Measurements from ENCODE around the gene PHKG1. TPM values are rescaled to one million over a fixed set of nuclear protein-coding genes. Genes with fewer than 3 reads are reported as not detected.

PHKG1 gene
- total and polyA plus RNA-seq, 10 of the 15 experiments (the other 5 are each of a cell fraction or from before 2014, with no cell fraction given) = 0.08 to 1.6 (median 0.44) TPM

DNA sequence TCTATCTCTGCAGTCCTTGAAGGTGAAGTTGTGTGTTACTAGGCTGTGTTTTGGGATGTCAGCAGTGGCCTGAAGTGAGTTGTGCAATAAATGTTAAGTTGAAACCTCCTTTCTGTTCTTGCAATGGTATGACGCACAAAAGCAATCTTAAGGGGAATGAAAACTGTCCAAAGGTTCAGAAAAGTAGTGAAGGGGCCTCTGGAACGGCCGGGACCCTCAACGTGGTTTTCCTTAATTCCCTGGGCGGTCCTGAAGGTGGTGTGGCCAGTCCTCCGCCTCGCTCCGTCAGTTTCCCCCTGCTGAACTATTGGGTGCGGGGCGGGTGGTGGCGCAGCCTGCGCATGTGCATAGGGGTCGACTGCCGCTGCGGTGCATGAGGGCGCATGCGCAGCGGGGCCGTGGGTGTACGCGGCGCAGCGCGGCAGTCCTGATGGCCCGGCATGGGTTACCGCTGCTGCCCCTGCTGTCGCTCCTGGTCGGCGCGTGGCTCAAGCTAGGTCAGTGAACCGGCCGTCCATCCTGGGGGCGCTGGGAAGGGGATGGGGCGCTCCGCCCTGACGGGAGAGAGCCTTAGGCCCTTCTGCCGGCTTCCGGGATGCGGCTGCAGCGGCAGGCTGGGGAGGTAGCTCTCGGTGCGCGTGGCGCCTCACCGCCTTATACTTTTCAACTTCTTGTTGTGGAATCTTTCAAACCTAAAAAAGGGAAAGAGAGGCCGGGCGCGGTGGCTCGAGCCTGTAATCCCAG, 28.7 kb downstream of the PHKG1 start, which contains the start of gene SUMF2:
Gene SUMF2 (plus strand): TSS at position 405 of the 744 bp plus-strand sequence. CDS start 26 bp downstream, at position 431.
- H3K4me2 ChIP-seq (ENCODE audit: control insufficient read depth, insufficient read depth) = peak within 1 kb of the TSS; percentile 45
- WGBS (ENCODE audit: insufficient coverage, insufficient replicate concordance, low lambda C conversion rate, missing lambda C conversion rate) = 1% methylated on average over 49 of the region's 49 CpGs
- in situ Hi-C loops (cut with MboI) (no loop called here), intact Hi-C loops (cut with micrococcal nuclease; ENCODE audit: unreplicated experiment) (loop anchor here (1.0 to 5.0 kb wide), 4 partner anchors 13 to 757 kb away; partner anchors contain the start of genes CCT6A and PSPH)
- H3K9ac ChIP-seq (ENCODE audit: control insufficient read depth, insufficient read depth, low read length) = peak within 1 kb of the TSS; percentile 83
- H3K4me1 ChIP-seq (ENCODE audit: control insufficient read depth, insufficient read depth, low read length) = peaks cover 6% of the 10 kb centered on the region; the same call in 1 of the 2 replicates
- H3K9me3 ChIP-seq (replicated peaks; ENCODE audit: control insufficient read depth, insufficient read depth, low read length) = no peaks in the 10 kb centered on the region
- ATAC-seq (peak; percentile 95), FAIRE-seq (no peak), DNase-seq (ENCODE audit: low read depth, low spot score) (peak; percentile 78)
- ChIA-PET POLR2A (interaction anchor here (0.5 to 4.3 kb wide), 7 partner anchors 10 to 546 kb away, joined by 3 to 29 read pairs (median 5); partner anchors contain the start of genes CCT6A, CHCHD2 and PSPH), RAD21 (ENCODE audit: unreplicated experiment) (interaction anchor here (1.3 to 3.6 kb wide), 4 partner anchors 10 to 65 kb away, joined by 4 to 23 read pairs (median 8); partner anchors contain the start of genes CCT6A and PSPH), SMC1A (ENCODE audit: uncharacterized antibody, unreplicated experiment) (interaction anchor here (0.7 to 2.5 kb wide), 4 partner anchors 9 to 30 kb away, joined by 4 to 13 read pairs (median 5); partner anchors contain the start of genes CCT6A and PSPH), CTCF (interaction anchor here (1.0 to 4.3 kb wide), 6 partner anchors 8 to 423 kb away, joined by 3 to 34 read pairs (median 6); partner anchors contain the start of genes CCT6A and PSPH)
- H2AFZ ChIP-seq (ENCODE audit: control insufficient read depth, low read depth, low read length) = peak within 1 kb of the TSS; percentile 75
- H3K27me3 ChIP-seq (replicated peaks in 1 of 2; ENCODE audit: control insufficient read depth in 2 of 2, insufficient read depth in 2 of 2, low read length in 1 of 2) = no peaks in the 10 kb centered on the region
- H3K36me3 ChIP-seq (ENCODE audit: control insufficient read depth in 2 of 2, insufficient read depth in 2 of 2, low read length in 1 of 2) = peaks cover 1 to 21% of the 10 kb centered on the region in 2 experiments; a peak in 3 of 4 replicates
- H3K4me3 ChIP-seq = peak within 1 kb of the TSS; percentile 72
- TSS peak; percentile 82 for BruUV-seq (replicated peaks)
- no peaks in the 10 kb centered on the region for H4K20me1 ChIP-seq (ENCODE audit: control insufficient read depth, insufficient read depth)
- peaks cover 20% of the 10 kb centered on the region for H3K79me2 ChIP-seq (ENCODE audit: control insufficient read depth, insufficient read depth, low read length)
- H3K27ac ChIP-seq (ENCODE audit: control insufficient read depth, insufficient read depth) = peak within 1 kb of the TSS; percentile 71
- TF ChIP-seq FOXK2 (IDR thresholded peaks at IDR 0.05) (no peak), SPI1 (IDR thresholded peaks at IDR 0.05; ENCODE audit: borderline replicate concordance, insufficient read depth, low read depth, low read length) (no peak), NFIC (IDR thresholded peaks at IDR 0.05; ENCODE audit: low read depth, low read length) (no peak), MYC (IDR thresholded peaks at IDR 0.05; ENCODE audit: insufficient read depth, insufficient read length, insufficient replicate concordance, low read length, severe bottlenecking) (peak; percentile 88), NR2F1 (conservative IDR thresholded peaks at IDR 0.05) (peak; percentile 68), REST (IDR thresholded peaks at IDR 0.05; ENCODE audit: low read depth, low read length) (no peak), NRF1 (conservative IDR thresholded peaks at IDR 0.05; ENCODE audit: low read depth, low read length) (peak; percentile 97), ZNF207 (IDR thresholded peaks at IDR 0.05; ENCODE audit: borderline replicate concordance) (no peak), ZSCAN29 (IDR thresholded peaks at IDR 0.05) (no peak), KDM1A (IDR thresholded peaks at IDR 0.05; ENCODE audit: borderline replicate concordance) (no peak), RFX5 (IDR thresholded peaks at IDR 0.05; ENCODE audit: low read depth, low read length) (no peak), ZNF592 (IDR thresholded peaks at IDR 0.05) (no peak)
